Measurements from ENCODE around the gene VSTM2B. TPM values are rescaled to one million over a fixed set of nuclear protein-coding genes. Genes with fewer than 3 reads are reported as not detected.

The VSTM2B gene
- total RNA-seq, 1 experiment from 2014 or later = not detected

- TF ChIP-seq REST (IDR thresholded peaks at IDR 0.05; ENCODE audit: insufficient read depth in 1 of 2, low read depth in 2 of 2, low read length in 1 of 2) (no peak), SIN3A (IDR thresholded peaks at IDR 0.05; ENCODE audit: borderline replicate concordance, insufficient read depth, low read depth, low read length) (no peak), POLR2AphosphoS5 (IDR thresholded peaks at IDR 0.05; ENCODE audit: low read depth, low read length) (no peak), CTCF (IDR thresholded peaks at IDR 0.05) (no peak), TCF7L2 (IDR thresholded peaks at IDR 0.05; ENCODE audit: low read depth, low read length) (no peak)
- in situ Hi-C loops (cut with HindIII; ENCODE audit: low pct_unique_long_range_greater_than_20kb, low sequenced_read_pairs) = no loop called here
- peaks cover 7% of the 10 kb centered on the region; the same call in 1 of the 2 replicates for H3K27me3 ChIP-seq (ENCODE audit: control insufficient read depth, insufficient read depth, low read length)
- H3K27ac ChIP-seq (ENCODE audit: low read length) = no peak overlapping the region
- no peaks in the 10 kb centered on the region for H3K36me3 ChIP-seq (ENCODE audit: control insufficient read depth, insufficient read depth, low read length)
- intact Hi-C loops (cut with micrococcal nuclease; ENCODE audit: unreplicated experiment) = no loop called here
- no peak for ATAC-seq
- no peaks in the 10 kb centered on the region for H3K4me1 ChIP-seq (ENCODE audit: control insufficient read depth, insufficient read depth, low read length)
- H3K9me3 ChIP-seq (ENCODE audit: control insufficient read depth, insufficient read depth, low read depth, low read length) = no peaks in the 10 kb centered on the region
- H3K4me3 ChIP-seq (ENCODE audit: low read depth in 2 of 2, low read length in 2 of 2) = no peak overlapping the region
- ChIA-PET POLR2A (no interaction called here), CTCF (no interaction called here)
- BruUV-seq (replicated peaks) = no TSS peak
- DNase-seq (ENCODE audit: low read depth, low spot score) = no peak
Observed at GRCh38 chr19:29559743-29560142, 33.9 kb downstream of the VSTM2B start.

GRCh38 chr19:29560313-29561075 lies 34.7 kb downstream of the VSTM2B start:
- CTCF ChIA-PET = no interaction called here
- DNase-seq (ENCODE audit: low read depth, low spot score) (no peak), ATAC-seq (no peak)
- BruUV-seq (replicated peaks) = no TSS peak
- intact Hi-C loops (cut with micrococcal nuclease; ENCODE audit: unreplicated experiment) (no loop called here), in situ Hi-C loops (cut with HindIII; ENCODE audit: low pct_unique_long_range_greater_than_20kb, low sequenced_read_pairs) (no loop called here)
- Histone ChIP-seq H3K4me1 (ENCODE audit: control insufficient read depth, insufficient read depth, low read length) (no peaks in the 10 kb centered on the region), H3K4me3 (ENCODE audit: low read depth in 2 of 2, low read length in 2 of 2) (no peak overlapping the region), H3K27me3 (ENCODE audit: control insufficient read depth, insufficient read depth, low read length) (peaks cover 7% of the 10 kb centered on the region; the same call in 1 of the 2 replicates), H3K36me3 (ENCODE audit: control insufficient read depth, insufficient read depth, low read length) (no peaks in the 10 kb centered on the region), H3K9me3 (ENCODE audit: control insufficient read depth, insufficient read depth, low read depth, low read length) (no peaks in the 10 kb centered on the region), H3K27ac (ENCODE audit: low read length) (no peak overlapping the region)
- TF ChIP-seq REST (IDR thresholded peaks at IDR 0.05; ENCODE audit: insufficient read depth in 1 of 2, low read depth in 2 of 2, low read length in 1 of 2) = no peak
- TF ChIP-seq POLR2AphosphoS5 (IDR thresholded peaks at IDR 0.05; ENCODE audit: low read depth, low read length) = no peak
- no peak for TF ChIP-seq SIN3A (IDR thresholded peaks at IDR 0.05; ENCODE audit: borderline replicate concordance, insufficient read depth, low read depth, low read length)
- no peak for TF ChIP-seq CTCF (IDR thresholded peaks at IDR 0.05)
- no peak for TF ChIP-seq TCF7L2 (IDR thresholded peaks at IDR 0.05; ENCODE audit: low read depth, low read length)
- POLR2A ChIA-PET = no interaction called here
